Amniotic stem cell (primary cell): ENCODE data around the gene ACAD11.
"Not testable (repeated sequence)": the region's sequence is repeated elsewhere in the genome, so short reads cannot be mapped to it uniquely, and the experiment has no call there.

Source experiments
- DNase-seq: peaks from one replicate; lab custom pipeline; 2025; lab: John Stamatoyannopoulos, UW

The ACAD11 gene

GRCh38 chr3:132597660-132598059 lies 61.9 kb downstream of the ACAD11 start:
- no peak for DNase-seq

- DNase-seq, result no peak
Observed at GRCh38 chr3:132596816-132597433, 62.7 kb downstream of the ACAD11 start, which contains the start of gene ACKR4. Gene ACKR4, plus strand, starts transcription at chr3:132597270. Its CDS starts 3,128 bp downstream, at chr3:132600398.

GRCh38 chr3:132596326-132596725 lies 63.3 kb downstream of the ACAD11 start:
- no peak for DNase-seq

- DNase-seq, result peak; percentile 17
Observed at GRCh38 chr3:132595014-132595413, 64.6 kb downstream of the ACAD11 start.

GRCh38 chr3:132594498-132594897 lies 65.1 kb downstream of the ACAD11 start:
- DNase-seq, result no peak

- peak; percentile 46 for DNase-seq
Observed at GRCh38 chr3:132593947-132594323, 65.7 kb downstream of the ACAD11 start.

- no peak for DNase-seq
Observed at GRCh38 chr3:132593241-132593946, 66.2 kb downstream of the ACAD11 start.

- DNase-seq, result no peak
Observed at GRCh38 chr3:132592216-132592615, 67.4 kb downstream of the ACAD11 start.

- DNase-seq, result no peak
Observed at GRCh38 chr3:132587401-132587800, 72.2 kb downstream of the ACAD11 start.

GRCh38 chr3:132573797-132574211 lies 85.8 kb downstream of the ACAD11 start:
- no peak for DNase-seq

- DNase-seq, result no peak
Observed at GRCh38 chr3:132570016-132570415, 89.6 kb downstream of the ACAD11 start.

- DNase-seq, result peak; percentile 24
Observed at GRCh38 chr3:132569580-132569979, 90.0 kb downstream of the ACAD11 start.

GRCh38 chr3:132569153-132569552 lies 90.5 kb downstream of the ACAD11 start:
- DNase-seq, result peak; percentile 11

GRCh38 chr3:132568422-132568821 lies 91.2 kb downstream of the ACAD11 start:
- DNase-seq, result no peak

- DNase-seq, result no peak
Observed at GRCh38 chr3:132564070-132564465, 95.5 kb downstream of the ACAD11 start.

GRCh38 chr3:132563420-132564069 lies 96.1 kb downstream of the ACAD11 start:
- DNase-seq, result no peak

GRCh38 chr3:132561003-132561402 lies 98.6 kb downstream of the ACAD11 start:
- no peak for DNase-seq

GRCh38 chr3:132556508-132557159 lies 103.0 kb downstream of the ACAD11 start:
- DNase-seq, result no peak

- DNase-seq, result not testable (repeated sequence)
Observed at GRCh38 chr3:132556036-132556386, 103.6 kb downstream of the ACAD11 start.

GRCh38 chr3:132555306-132556035 lies 104.1 kb downstream of the ACAD11 start:
- DNase-seq, result no peak

GRCh38 chr3:132554437-132554836 lies 105.2 kb downstream of the ACAD11 start:
- DNase-seq, result no peak

GRCh38 chr3:132553826-132554225 lies 105.8 kb downstream of the ACAD11 start:
- no peak for DNase-seq
